ENCODE results near the gene WDR45.

WDR45 gene

GRCh38 chrX:49100704-49101628 lies 21.3 kb upstream of the WDR45 start:
- no peak for TF ChIP-seq CTCF (IDR thresholded peaks at IDR 0.05)

GRCh38 chrX:49096419-49096818 lies 16.7 kb upstream of the WDR45 start:
- TF ChIP-seq CTCF (IDR thresholded peaks at IDR 0.05), result no peak

DNA sequence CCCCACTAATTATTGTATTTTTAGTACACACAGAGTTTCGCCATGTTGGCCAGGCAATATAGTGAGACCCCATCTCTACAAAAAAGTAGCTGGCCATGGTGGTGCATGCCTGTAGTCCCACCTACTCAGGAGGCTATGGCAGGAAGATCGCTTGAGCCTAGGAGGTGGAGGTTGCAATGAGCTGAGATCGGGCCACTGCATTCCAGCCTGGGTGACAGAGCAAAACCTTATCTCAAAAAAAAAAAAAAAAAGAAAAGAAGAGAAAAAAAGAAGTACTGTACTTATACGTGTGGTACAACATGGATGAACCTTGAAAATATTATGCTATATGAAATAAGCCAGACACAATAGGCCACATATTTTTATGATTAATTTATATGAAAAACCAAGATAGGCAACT lies 9.9 kb upstream of the WDR45 start:
- TF ChIP-seq CTCF (IDR thresholded peaks at IDR 0.05), result no peak

GRCh38 chrX:49082271-49082871 lies 2.7 kb upstream of the WDR45 start:
- TF ChIP-seq CTCF (IDR thresholded peaks at IDR 0.05), result no peak

GRCh38 chrX:49077941-49078340 lies 1.7 kb downstream of the WDR45 start:
- no peak for TF ChIP-seq CTCF (IDR thresholded peaks at IDR 0.05)

GRCh38 chrX:49075347-49075746 lies 4.3 kb downstream of the WDR45 start:
- no peak for TF ChIP-seq CTCF (IDR thresholded peaks at IDR 0.05)

DNA sequence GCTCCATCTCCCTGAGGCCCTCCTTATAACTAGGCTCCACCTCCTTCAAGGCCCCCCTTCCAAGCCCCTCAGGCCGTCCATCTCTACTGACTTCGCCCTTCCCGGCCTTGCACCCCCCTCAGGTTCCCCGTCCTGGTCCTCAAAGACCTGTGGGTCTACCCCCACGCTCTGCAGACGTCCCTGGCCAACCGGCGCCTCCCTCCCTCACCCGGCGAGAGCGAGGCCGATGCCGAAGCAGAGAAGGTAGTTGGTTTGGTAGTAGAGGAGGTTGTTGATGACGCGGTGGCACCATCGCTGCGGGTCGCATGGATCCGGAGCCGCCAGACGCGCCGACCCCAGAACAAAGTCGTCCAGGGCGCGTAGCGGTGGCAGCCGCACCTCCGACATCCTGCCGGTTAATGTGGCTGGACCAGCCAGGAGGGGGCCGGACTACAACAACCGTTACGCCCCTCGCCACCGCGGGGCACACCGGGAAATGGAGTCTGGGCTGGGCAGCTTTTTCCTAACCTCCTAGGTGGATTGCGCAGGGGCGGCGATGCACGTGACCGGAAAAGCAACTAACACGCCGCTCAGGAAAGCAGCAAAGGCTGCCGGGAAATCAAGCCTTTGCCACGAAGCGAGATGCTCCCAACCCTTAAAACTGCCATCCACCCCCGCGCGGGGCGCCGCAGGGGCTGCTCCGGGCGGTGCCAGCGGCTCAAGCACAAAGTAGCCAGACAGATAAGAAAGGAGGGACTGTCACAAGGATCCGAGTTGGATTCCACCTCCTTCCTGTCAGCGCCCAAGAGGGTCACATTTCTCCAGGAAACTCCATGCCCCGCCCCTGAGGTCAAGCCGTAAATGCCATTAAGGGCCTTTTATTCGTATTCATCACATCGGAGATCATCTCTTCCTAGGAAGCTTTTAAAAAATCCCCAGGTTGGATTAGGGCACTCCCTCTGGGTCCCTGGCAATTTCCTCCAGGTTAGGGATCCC lies 5.8 kb downstream of the WDR45 start, which contains the start of gene PRAF2:
TSS of gene PRAF2 (minus strand) at position 402 of the 975 bp plus-strand sequence. CDS start at position 387, 15 bp downstream.
- TF ChIP-seq CTCF (IDR thresholded peaks at IDR 0.05), result no peak

Measured in LNCAP (cell line).